ENCODE data around the gene TMEM126A.
"Not testable (repeated sequence)": the region's sequence is repeated elsewhere in the genome, so short reads cannot be mapped to it uniquely, and the experiment has no call there.

- TF ChIP-seq CTCF (IDR thresholded peaks at IDR 0.05; ENCODE audit: insufficient read depth, low read length, poor library complexity, severe bottlenecking); EZH2phosphoT487 (conservative IDR thresholded peaks at IDR 0.05; ENCODE audit: low read length): not testable (repeated sequence)
Measured at GRCh38 chr11:85606237-85606636, 41.5 kb upstream of the TMEM126A start.

Measured in SU-DHL-6 (cell line).